LHCN-M2 (cell line): ENCODE data around the gene KCTD17. TPM values are rescaled to one million over a fixed set of nuclear protein-coding genes. Genes with fewer than 3 reads are reported as not detected.
"Not testable (repeated sequence)": the region's sequence is repeated elsewhere in the genome, so short reads cannot be mapped to it uniquely, and the experiment has no call there.

Experiments
- DNase-seq: peaks from one replicate; pipeline ENCODE4 v3.0.0-alpha.2; 2012; ENCODE audit warnings: low read depth
- total RNA-seq: library from RNA; depleted of rRNA; stranded (reverse); fragments of >200 nt; gene quantifications from 2 replicates; pipeline ENCODE4 v1.2.3, GENCODE V29; 2014

KCTD17 gene
- total RNA-seq, 1 experiment from 2014 or later, result 35.1 TPM

- DNase-seq, result no peak
Observed at GRCh38 chr22:37060801-37061610, 9.5 kb downstream of the KCTD17 start.

DNA sequence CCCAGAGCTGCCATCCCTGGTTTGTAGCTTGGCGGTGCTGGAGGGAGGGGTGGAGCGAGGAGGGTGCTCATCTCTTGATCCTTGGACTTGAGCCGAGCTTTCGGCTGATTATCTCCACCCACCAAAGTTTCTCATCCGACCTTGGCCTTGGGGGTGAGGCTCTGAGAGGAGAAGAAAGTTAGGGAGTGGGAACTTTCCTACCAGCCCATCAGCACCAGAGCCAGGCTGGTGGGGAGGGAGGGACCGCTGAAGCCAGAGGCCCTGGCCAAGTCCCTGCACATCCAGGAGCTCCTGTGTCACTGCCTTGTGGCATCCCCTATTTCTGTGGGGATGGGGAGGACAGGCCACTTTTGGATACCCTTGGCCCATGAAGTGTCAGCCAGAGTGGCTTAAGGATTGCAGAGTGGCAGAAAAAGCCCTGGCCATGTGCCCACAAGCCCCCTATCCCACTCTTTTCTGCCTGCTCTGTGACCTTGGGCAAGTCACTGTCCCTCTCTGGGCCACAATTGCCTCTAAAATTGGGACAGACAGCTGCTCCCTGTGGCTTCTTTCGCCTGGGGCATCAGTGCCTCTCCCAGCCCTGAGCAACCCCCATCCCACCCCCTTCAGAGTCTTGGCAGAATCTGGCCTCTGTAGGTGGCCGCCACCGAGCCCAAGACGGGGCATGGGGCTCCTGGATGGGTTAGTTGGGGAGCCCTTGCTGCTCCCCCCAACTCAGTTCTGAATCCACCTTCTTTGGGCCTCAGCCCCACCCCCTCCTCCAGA lies 10.3 kb downstream of the KCTD17 start:
- DNase-seq, result no peak

GRCh38 chr22:37062376-37062675 lies 10.8 kb downstream of the KCTD17 start:
- no peak for DNase-seq

- DNase-seq, result no peak
Observed at GRCh38 chr22:37062702-37063381, 11.3 kb downstream of the KCTD17 start.

- no peak for DNase-seq
Observed at GRCh38 chr22:37063431-37064420, 12.2 kb downstream of the KCTD17 start.

- no peak for DNase-seq
Observed at GRCh38 chr22:37064553-37064952, 13.0 kb downstream of the KCTD17 start.

DNA sequence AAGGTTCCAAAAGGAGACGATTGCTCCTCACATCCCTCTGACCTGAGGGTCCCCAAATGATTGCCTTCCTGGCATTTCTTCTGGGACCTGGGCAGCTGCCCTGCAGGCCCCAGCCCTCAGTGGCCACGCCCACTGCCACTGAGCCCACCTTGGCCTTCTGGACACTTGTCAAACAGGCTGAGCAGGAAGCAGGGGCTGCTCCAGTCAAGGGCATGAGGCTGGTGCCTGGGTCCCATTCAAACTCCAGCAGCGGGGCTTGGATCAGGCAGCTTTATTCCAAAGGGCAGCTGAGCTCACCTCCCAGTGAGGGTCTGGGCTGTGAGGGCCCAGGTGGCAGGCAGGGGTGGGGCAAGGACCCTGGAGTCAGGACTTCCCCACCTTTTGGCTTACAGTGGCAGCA lies 13.6 kb downstream of the KCTD17 start:
- no peak for DNase-seq

DNA sequence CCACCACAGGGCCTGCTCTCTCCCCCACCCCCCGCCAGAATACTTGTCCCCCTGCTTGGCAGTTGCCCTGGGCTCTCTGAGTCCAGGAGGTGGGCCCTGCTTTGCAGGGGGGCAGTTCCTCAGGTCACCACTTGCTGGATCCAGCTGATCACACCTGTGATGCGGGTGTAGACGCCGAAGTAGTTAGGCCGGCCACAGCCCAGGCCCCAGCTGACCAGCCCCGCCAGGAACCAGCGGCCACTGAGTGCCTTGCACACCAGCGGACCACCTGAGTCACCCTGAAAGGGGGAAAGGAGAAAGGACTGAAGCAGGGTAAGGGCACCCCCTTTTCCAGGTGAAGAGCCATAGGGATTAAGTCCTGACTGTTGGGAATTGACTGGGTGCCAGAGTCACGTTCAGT lies 14.4 kb downstream of the KCTD17 start:
- DNase-seq, result no peak

GRCh38 chr22:37067428-37067827 lies 15.9 kb downstream of the KCTD17 start:
- DNase-seq, result no peak

GRCh38 chr22:37068859-37069258 lies 17.3 kb downstream of the KCTD17 start:
- DNase-seq, result no peak

DNA sequence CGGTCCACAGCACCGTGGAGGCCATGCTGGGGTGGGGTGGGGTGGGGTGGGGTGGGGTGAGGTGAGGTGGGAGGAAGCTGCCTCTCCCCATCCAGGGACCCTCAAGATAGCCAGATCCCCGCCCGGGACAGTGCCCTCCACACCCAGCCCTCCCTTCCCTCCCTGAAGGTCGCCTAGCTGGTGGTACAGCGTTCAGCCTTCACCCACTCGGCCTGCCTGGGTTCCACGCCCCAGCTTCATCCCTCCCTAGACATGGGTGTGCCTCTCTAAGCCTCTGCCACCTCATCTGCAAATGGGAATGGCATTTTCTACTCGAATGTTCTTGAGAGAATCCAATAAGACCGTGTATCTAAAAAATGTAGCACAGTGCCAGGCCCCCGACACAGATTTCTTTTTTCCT lies 17.8 kb downstream of the KCTD17 start:
- no peak for DNase-seq

GRCh38 chr22:37069719-37070118 lies 18.2 kb downstream of the KCTD17 start:
- DNase-seq, result no peak

GRCh38 chr22:37070334-37070733 lies 18.8 kb downstream of the KCTD17 start:
- DNase-seq, result no peak

- no peak for DNase-seq
Observed at GRCh38 chr22:37070744-37071143, 19.2 kb downstream of the KCTD17 start.

GRCh38 chr22:37071850-37072592 lies 20.5 kb downstream of the KCTD17 start:
- not testable (repeated sequence) for DNase-seq

- no peak for DNase-seq
Observed at GRCh38 chr22:37072673-37073072, 21.1 kb downstream of the KCTD17 start.

GRCh38 chr22:37074537-37074936 lies 23.0 kb downstream of the KCTD17 start:
- DNase-seq, result no peak

- DNase-seq, result no peak
Observed at GRCh38 chr22:37075046-37075445, 23.5 kb downstream of the KCTD17 start.

DNA sequence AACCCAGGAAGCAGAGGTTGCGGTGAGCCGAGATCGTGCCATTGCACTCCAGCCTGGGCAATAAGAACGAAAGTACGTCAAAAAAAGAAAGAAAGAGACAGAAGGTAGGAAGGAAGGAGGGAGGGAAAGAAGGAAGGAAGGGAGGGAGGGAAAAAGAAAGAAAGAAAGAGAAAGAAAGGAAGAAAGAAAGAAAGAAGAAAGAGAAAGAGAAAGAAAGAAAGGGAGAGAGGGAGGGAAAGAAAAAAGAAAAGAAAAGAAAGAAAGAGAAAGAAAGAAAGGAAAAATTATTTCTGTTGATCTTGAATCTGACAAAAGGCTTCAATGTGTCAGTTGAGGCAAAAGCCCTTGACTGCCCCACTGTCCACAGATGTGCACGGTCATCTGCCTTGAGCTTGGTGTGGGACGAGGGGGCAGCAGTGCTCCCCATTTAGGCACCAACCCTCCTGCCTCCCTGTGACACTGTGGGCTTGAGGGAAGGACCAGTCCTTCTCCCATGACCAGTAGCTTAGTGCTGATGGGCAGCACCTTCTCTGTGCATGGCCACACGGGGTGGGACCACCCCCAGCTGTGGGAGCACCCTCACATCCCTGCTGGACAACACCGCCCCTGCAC lies 24.4 kb downstream of the KCTD17 start:
- no peak for DNase-seq

DNA sequence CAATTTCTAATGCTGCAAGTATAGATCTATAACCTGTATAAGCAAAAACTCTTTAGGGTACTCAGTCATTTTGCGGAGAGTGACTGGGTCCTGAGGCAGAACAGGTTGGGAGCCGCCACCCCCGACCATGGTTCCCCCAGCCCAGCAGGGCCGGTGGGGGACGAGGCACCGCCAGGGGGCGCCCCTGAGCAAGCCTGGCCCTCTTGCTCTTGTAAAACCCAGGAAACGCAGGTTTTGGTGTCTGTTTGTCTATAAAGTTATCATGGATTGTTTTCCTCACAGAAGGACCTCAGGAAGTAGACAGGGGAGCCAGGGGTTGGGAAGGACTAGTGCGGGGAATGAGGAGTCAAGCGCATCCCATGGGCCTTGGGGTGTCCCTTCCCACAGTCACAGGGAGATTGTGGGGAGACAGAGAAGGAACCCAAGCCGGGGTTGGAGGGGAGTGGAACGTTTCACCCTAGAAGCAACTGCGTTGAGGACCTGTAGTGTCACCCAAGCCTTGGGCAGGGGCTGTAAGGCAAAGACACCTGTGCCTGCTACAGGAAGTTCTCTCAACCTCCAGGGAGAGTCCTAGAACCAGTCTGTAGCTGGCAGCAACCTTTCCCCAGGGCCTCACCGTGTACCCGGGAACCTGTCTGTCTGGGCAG lies 26.4 kb downstream of the KCTD17 start:
- peak; percentile 15 for DNase-seq
